H1 (cell line): ENCODE results near the gene DBNL. TPM values are rescaled to one million over a fixed set of nuclear protein-coding genes. Genes with fewer than 3 reads are reported as not detected.
"Not testable (repeated sequence)": the region's sequence is repeated elsewhere in the genome, so short reads cannot be mapped to it uniquely, and the experiment has no call there.

Source experiments
- CTCF ChIA-PET: fragments of 300-600 bp; sonication (Branson Sonifier 250); formaldehyde crosslinking; loops from one replicate; lab custom pipeline; 2021; ENCODE audit not compliant: partially characterized antibody; lab: Charles Lee
- POLR2A ChIA-PET: fragments of 300-600 bp; sonication (Branson Sonifier 250); formaldehyde crosslinking; loops from one replicate; lab custom pipeline; 2021; ENCODE audit warnings: inconsistent platforms; ENCODE audit not compliant: partially characterized antibody; lab: Charles Lee
- DNase-seq, 2 experiments: peaks; one replicate each; pipeline versions ENCODE4 v3.0.0 to v3.0.0-alpha.2; 2010 to 2022; ENCODE audit warnings: low spot score in 2 of 2, low read depth in 1 of 2, mixed read lengths in 1 of 2
- FAIRE-seq: peaks from 2 replicates; lab custom pipeline; 2011; peaks lifted over from hg19 to GRCh38; lab: Jason Lieb, UNC
- H2AFZ ChIP-seq: 2 replicates; pipeline ENCODE4 v1.8.1; 2012; ENCODE audit warnings: low read length, inconsistent platforms
- H2AK5ac ChIP-seq: 2 replicates; pipeline ENCODE4 v1.6.1; 2013; ENCODE audit warnings: low read depth, low read length
- H2BK120ac ChIP-seq: replicated peaks from 2 replicates; pipeline ENCODE3; 2013; ENCODE audit warnings: low read depth, low read length, inconsistent platforms
- H2BK12ac ChIP-seq: 2 replicates; pipeline ENCODE4 v1.6.1; 2013; ENCODE audit warnings: low read depth, low read length
- H2BK15ac ChIP-seq: 2 replicates; pipeline ENCODE4 v1.6.1; 2013; ENCODE audit warnings: low read length
- H2BK20ac ChIP-seq: 2 replicates; pipeline ENCODE4 v1.6.1; 2013; ENCODE audit warnings: low read length
- H2BK5ac ChIP-seq: 2 replicates; pipeline ENCODE4 v1.6.1; 2013; ENCODE audit warnings: low read depth, low read length
- H3K14ac ChIP-seq: 2 replicates; pipeline ENCODE4 v1.6.1; 2013; ENCODE audit warnings: inconsistent platforms; ENCODE audit not compliant: insufficient read length
- H3K18ac ChIP-seq: 2 replicates; pipeline ENCODE4 v1.6.1; 2013; ENCODE audit warnings: low read length; ENCODE audit errors: extremely low read depth
- H3K23ac ChIP-seq: 2 replicates; pipeline ENCODE4 v1.6.1; 2013; ENCODE audit warnings: inconsistent platforms; ENCODE audit not compliant: insufficient read length
- H3K23me2 ChIP-seq: 2 replicates; pipeline ENCODE4 v1.6.1; 2013; ENCODE audit warnings: low read depth, low read length
- H3K27ac ChIP-seq: 2 replicates; pipeline ENCODE4 v1.6.1; 2011; ENCODE audit warnings: low read depth, low read length, inconsistent platforms
- H3K27me3 ChIP-seq, 4 experiments: replicated peaks in 1 of 4; 1 replicate in 1 of 4; 2 replicates in 3 of 4; pipeline versions ENCODE4 v1.6.1 to v1.8.1; 2011 to 2013; ENCODE audit warnings: low read length in 3 of 4, mild to moderate bottlenecking in 3 of 4, inconsistent platforms in 2 of 4, mixed read lengths in 2 of 4, moderate library complexity in 1 of 4; ENCODE audit not compliant: control insufficient read depth in 3 of 4, insufficient read depth in 3 of 4; ENCODE audit errors: extremely low read depth in 1 of 4
- H3K36me3 ChIP-seq, 4 experiments: 2 replicates each; pipeline versions ENCODE4 v1.6.1 to v1.8.1; 2011 to 2013; ENCODE audit warnings: mild to moderate bottlenecking in 4 of 4, low read length in 3 of 4, moderate library complexity in 2 of 4, control low read depth in 1 of 4, inconsistent platforms in 1 of 4; ENCODE audit not compliant: insufficient read depth in 4 of 4, control insufficient read depth in 2 of 4
- H3K4ac ChIP-seq: replicated peaks from 2 replicates; pipeline ENCODE3; 2013; ENCODE audit warnings: low read length, low read depth, mixed read lengths, inconsistent platforms; ENCODE audit not compliant: insufficient read length
- H3K4me1 ChIP-seq, 4 experiments: replicated peaks in 1 of 4; 1 replicate in 1 of 4; 2 replicates in 3 of 4; pipeline versions ENCODE4 v1.6.1 to v1.8.1; 2011 to 2013; ENCODE audit warnings: low read length in 3 of 4, inconsistent platforms in 2 of 4, mixed read lengths in 1 of 4; ENCODE audit not compliant: insufficient read depth in 4 of 4, control insufficient read depth in 3 of 4
- H3K4me2 ChIP-seq, 2 experiments: 2 replicates each; pipeline versions ENCODE4 v1.6.1 to v1.8.1; 2011 to 2013; ENCODE audit warnings: low read depth in 2 of 2, low read length in 2 of 2, control low read depth in 1 of 2, inconsistent platforms in 1 of 2, mild to moderate bottlenecking in 1 of 2; ENCODE audit not compliant: insufficient read depth in 1 of 2
- H3K4me3 ChIP-seq, 4 experiments: fragments of 200-600, 300-600 bp in 1 of 4; sonication (generic), shearing (Covaris generic), sonication (Bioruptor Twin) in 1 of 4; 2 replicates each; pipeline versions ENCODE4 v1.5.1 to v1.8.1; 2011 to 2016; ENCODE audit warnings: low read length in 4 of 4, low read depth in 3 of 4, control low read depth in 2 of 4, inconsistent platforms in 2 of 4, mild to moderate bottlenecking in 2 of 4, mixed read lengths in 1 of 4, moderate library complexity in 1 of 4; ENCODE audit not compliant: insufficient read depth in 2 of 4; ENCODE audit errors: extremely low read depth in 1 of 4
- H3K56ac ChIP-seq: replicated peaks from 2 replicates; pipeline ENCODE3; 2013; ENCODE audit warnings: low read depth, mild to moderate bottlenecking, mixed read lengths, low read length, inconsistent platforms; ENCODE audit not compliant: insufficient read length
- H3K79me1 ChIP-seq: 2 replicates; pipeline ENCODE4 v1.6.1; 2013; ENCODE audit warnings: low read depth, low read length, control low read depth
- H3K79me2 ChIP-seq, 2 experiments: 2 replicates each; pipeline versions ENCODE4 v1.6.1 to v1.8.1; 2012 to 2013; ENCODE audit warnings: low read length in 2 of 2, mild to moderate bottlenecking in 2 of 2, inconsistent platforms in 1 of 2; ENCODE audit not compliant: insufficient read depth in 2 of 2, control insufficient read depth in 1 of 2
- H3K9ac ChIP-seq, 4 experiments: replicated peaks in 1 of 4; 1 replicate in 1 of 4; 2 replicates in 3 of 4; pipeline versions ENCODE4 v1.6.1 to v1.8.1; 2011 to 2013; ENCODE audit warnings: low read depth in 3 of 4, low read length in 3 of 4, control low read depth in 2 of 4, mild to moderate bottlenecking in 2 of 4, moderate library complexity in 2 of 4, inconsistent platforms in 1 of 4; ENCODE audit errors: extremely low read depth in 1 of 4
- H3K9me3 ChIP-seq, 2 experiments: 2 replicates each; pipeline versions ENCODE4 v1.6.1 to v1.8.1; 2012 to 2013; ENCODE audit warnings: mild to moderate bottlenecking in 2 of 2, moderate library complexity in 2 of 2, control low read depth in 1 of 2, inconsistent platforms in 1 of 2, low read depth in 1 of 2, low read length in 1 of 2, mixed read lengths in 1 of 2; ENCODE audit not compliant: insufficient read depth in 2 of 2
- H4K20me1 ChIP-seq, 2 experiments: replicated peaks in 1 of 2; 2 replicates each; pipeline versions ENCODE3 to v1.8.1; 2011 to 2013; ENCODE audit warnings: inconsistent platforms in 2 of 2, low read length in 2 of 2, mild to moderate bottlenecking in 1 of 2; ENCODE audit not compliant: insufficient read depth in 2 of 2, control insufficient read depth in 1 of 2
- H4K5ac ChIP-seq: 2 replicates; pipeline ENCODE4 v1.6.1; 2013; ENCODE audit warnings: low read length, low read depth, mixed read lengths, inconsistent platforms; ENCODE audit not compliant: insufficient read length
- H4K8ac ChIP-seq: 2 replicates; pipeline ENCODE4 v1.8.0; 2013; ENCODE audit warnings: mild to moderate bottlenecking, moderate library complexity, low read length, inconsistent platforms; ENCODE audit not compliant: insufficient read depth; ENCODE audit errors: extremely low read depth
- H4K91ac ChIP-seq: replicated peaks from 2 replicates; pipeline ENCODE3; 2013; ENCODE audit warnings: low read length, mixed read lengths, inconsistent platforms; ENCODE audit not compliant: insufficient read length
- WGBS, 2 experiments: shearing (Covaris generic) in 1 of 2; methylation state at CpG; one replicate each; pipeline versions ENCODE4 v1.1.6 to v1.1.7; 2013 to 2015; ENCODE audit warnings: low lambda C conversion rate in 2 of 2, mixed read lengths in 2 of 2, inconsistent platforms in 1 of 2, low coverage in 1 of 2, missing lambda C conversion rate in 1 of 2; ENCODE audit not compliant: insufficient replicate concordance in 2 of 2, insufficient coverage in 1 of 2, insufficient read length in 1 of 2; ENCODE audit errors: extremely low coverage in 1 of 2, missing lambda C conversion rate in 1 of 2; 5-methylcytosine and 5-hydroxymethylcytosine counted together
- polyA plus RNA-seq, 7 experiments: library from polyadenylated mRNA; depleted of rRNA in 3 of 7; stranded (reverse) in 5 of 7; unstranded in 2 of 7; fragments of >200 nt in 5 of 7; fragments of 200-250 nt in 2 of 7; gene quantifications; 1 replicate in 5 of 7; 2 replicates in 1 of 7; 4 replicates in 1 of 7; pipeline versions ENCODE4 v1.2.1 to v1.2.3, GENCODE V29; 2011 to 2013; ENCODE audit warnings: missing spikeins in 2 of 7, mixed read lengths in 2 of 7
- total RNA-seq: library from RNA; stranded (reverse); fragmentation: NEBNext Ultra II Directional; extraction: Animal tissue kit (Norgen Biotek cat#: 25700); gene quantifications from 2 replicates; pipeline ENCODE4 v1.2.1, GENCODE V29; 2021

DBNL gene
- total and polyA plus RNA-seq, 2 of the 8 experiments (the other 6 are each of a cell fraction or from before 2014, with no cell fraction given) = 30.9 to 56.6 TPM

GRCh38 chr7:43997532-43997931 lies 47.0 kb upstream of the DBNL start, which contains the start of gene SPDYE1:
SPDYE1 (plus strand) TSS chr7:43997897; CDS start chr7:43999950, 2,053 bp downstream.
- H3K9ac ChIP-seq, H3K4ac ChIP-seq, H3K27me3 ChIP-seq, H3K27ac ChIP-seq, H4K5ac ChIP-seq, H4K8ac ChIP-seq, H3K79me1 ChIP-seq, H3K56ac ChIP-seq, H3K79me2 ChIP-seq, H2BK20ac ChIP-seq, H2AK5ac ChIP-seq, H3K23ac ChIP-seq, H3K36me3 ChIP-seq, DNase-seq, CTCF ChIA-PET, H2BK12ac ChIP-seq, H3K4me3 ChIP-seq, H2AFZ ChIP-seq, H3K4me1 ChIP-seq, H2BK5ac ChIP-seq, H3K23me2 ChIP-seq, FAIRE-seq, H3K9me3 ChIP-seq, POLR2A ChIA-PET, H2BK15ac ChIP-seq, H4K20me1 ChIP-seq, H3K14ac ChIP-seq, H3K4me2 ChIP-seq, H4K91ac ChIP-seq, H2BK120ac ChIP-seq, H3K18ac ChIP-seq: not testable (repeated sequence)
- 93% methylated on average over 3 of the region's 3 CpGs; no CpG with 5 or more reads in 1 of the 2 experiments for WGBS, 2 experiments

DNA sequence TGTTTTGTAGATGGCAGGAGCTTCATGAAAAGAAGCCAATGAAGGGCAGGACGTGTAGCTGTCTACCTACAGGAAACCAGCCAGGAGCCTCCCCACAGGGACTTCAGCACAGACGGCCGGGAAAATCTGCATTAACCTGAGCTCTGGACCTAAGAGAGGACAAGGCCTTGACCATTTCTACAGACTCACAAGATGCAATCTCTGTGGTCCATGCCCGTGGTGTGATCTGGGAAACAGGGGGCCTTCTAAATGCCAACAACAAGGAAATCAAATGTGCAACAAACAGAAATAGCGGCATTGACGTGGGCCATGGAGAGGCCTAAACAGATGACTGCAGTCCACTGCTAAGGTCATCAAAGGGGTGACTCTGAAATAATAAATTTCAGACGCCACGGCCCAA lies 32.4 kb upstream of the DBNL start:
- H3K79me2 ChIP-seq, H3K36me3 ChIP-seq, H2AK5ac ChIP-seq, FAIRE-seq, H3K23me2 ChIP-seq, H3K9ac ChIP-seq, H4K20me1 ChIP-seq, H2AFZ ChIP-seq, H3K27ac ChIP-seq, POLR2A ChIA-PET, H3K9me3 ChIP-seq, H2BK20ac ChIP-seq, H3K4me2 ChIP-seq, H3K4ac ChIP-seq, H4K5ac ChIP-seq, DNase-seq, H4K8ac ChIP-seq, H3K14ac ChIP-seq, H2BK120ac ChIP-seq, H3K23ac ChIP-seq, H2BK12ac ChIP-seq, H3K56ac ChIP-seq, H3K27me3 ChIP-seq, H3K18ac ChIP-seq, H3K79me1 ChIP-seq, H2BK15ac ChIP-seq, H3K4me3 ChIP-seq, H3K4me1 ChIP-seq, CTCF ChIA-PET, H4K91ac ChIP-seq, H2BK5ac ChIP-seq: not testable (repeated sequence)
- WGBS, 2 experiments = 90% methylated on average over 7 of the region's 8 CpGs; no CpG with 5 or more reads in 1 of the 2 experiments
